Liver (tissue), 9 donors: ENCODE data around the gene ECSCR. TPM values are rescaled to one million over a fixed set of nuclear protein-coding genes. Genes with fewer than 3 reads are reported as not detected.
A peak's percentile ranks its signal among the peaks of the same experiment; 100 is the strongest.

Experiments used
- DNase-seq: peaks from one replicate; pipeline ENCODE4 v3.0.0-alpha.2; 2017; ENCODE audit warnings: low spot score
- H3K27ac ChIP-seq, 2 donors: one replicate each; pipeline ENCODE4 v1.7.0; 2013; ENCODE audit warnings: inconsistent platforms in 2 of 2, low read length in 2 of 2, control low read depth in 1 of 2, low read depth in 1 of 2, mild to moderate bottlenecking in 1 of 2
- H3K27me3 ChIP-seq, 4 donors: one replicate each; pipeline versions ENCODE4 v1.6.1 to v1.7.0; 2013; ENCODE audit warnings: low read length in 3 of 4, inconsistent platforms in 1 of 4, mild to moderate bottlenecking in 1 of 4, moderate library complexity in 1 of 4; ENCODE audit not compliant: control insufficient read depth in 4 of 4, insufficient read depth in 4 of 4
- H3K36me3 ChIP-seq, 4 donors: one replicate each; pipeline versions ENCODE4 v1.6.1 to v1.7.0; 2013; ENCODE audit warnings: low read length in 3 of 4, mild to moderate bottlenecking in 3 of 4, low read depth in 1 of 4, moderate library complexity in 1 of 4; ENCODE audit not compliant: control insufficient read depth in 4 of 4, insufficient read depth in 3 of 4
- H3K4me1 ChIP-seq, 4 donors: one replicate each; pipeline versions ENCODE4 v1.6.1 to v1.7.0; 2013; ENCODE audit warnings: low read length in 3 of 4, mild to moderate bottlenecking in 3 of 4, moderate library complexity in 1 of 4; ENCODE audit not compliant: control insufficient read depth in 4 of 4, insufficient read depth in 4 of 4
- H3K4me3 ChIP-seq, 3 donors: one replicate each; pipeline versions ENCODE4 v1.6.1 to v1.7.0; 2013; ENCODE audit warnings: low read length in 3 of 3, control low read depth in 1 of 3, low read depth in 1 of 3, mild to moderate bottlenecking in 1 of 3
- H3K9ac ChIP-seq, 2 donors: one replicate each; pipeline ENCODE4 v1.7.0; 2013; ENCODE audit warnings: low read length in 2 of 2, mild to moderate bottlenecking in 2 of 2, moderate library complexity in 2 of 2, control low read depth in 1 of 2, low read depth in 1 of 2
- H3K9me3 ChIP-seq, 4 donors: one replicate each; pipeline versions ENCODE4 v1.6.1 to v1.7.0; 2013; ENCODE audit warnings: low read length in 3 of 4; ENCODE audit not compliant: control insufficient read depth in 4 of 4
- FOXA1 ChIP-seq: IDR thresholded peaks from 2 replicates; pipeline ENCODE4 v1.6.1; 2016; ENCODE audit warnings: antibody characterized with exemption
- FOXA2 ChIP-seq: IDR thresholded peaks from 2 replicates; pipeline ENCODE4 v1.6.1; 2016; ENCODE audit warnings: antibody characterized with exemption
- GABPA ChIP-seq, 2 donors: IDR thresholded peaks in 1 of 2; conservative IDR thresholded peaks in 1 of 2; 2 replicates each; pipeline ENCODE4 v1.6.1; 2016; ENCODE audit warnings: antibody characterized with exemption in 2 of 2, mild to moderate bottlenecking in 1 of 2, moderate library complexity in 1 of 2
- HNF4A ChIP-seq, 2 donors: conservative IDR thresholded peaks; 2 replicates each; pipeline ENCODE4 v1.6.1; 2016; ENCODE audit warnings: antibody characterized with exemption in 2 of 2, mild to moderate bottlenecking in 2 of 2
- HNF4G ChIP-seq: IDR thresholded peaks from 2 replicates; pipeline ENCODE4 v1.6.1; 2016; ENCODE audit warnings: antibody characterized with exemption
- JUND ChIP-seq, 2 donors: IDR thresholded peaks; 2 replicates each; pipeline ENCODE4 v1.6.1; 2016; ENCODE audit warnings: antibody characterized with exemption in 2 of 2
- MAX ChIP-seq: IDR thresholded peaks from 2 replicates; pipeline ENCODE4 v1.6.1; 2016; ENCODE audit warnings: antibody characterized with exemption
- NR2F2 ChIP-seq: IDR thresholded peaks from 2 replicates; pipeline ENCODE4 v1.6.1; 2016; ENCODE audit warnings: antibody characterized with exemption
- RAD21 ChIP-seq, 2 donors: IDR thresholded peaks; 2 replicates each; pipeline ENCODE4 v1.6.1; 2016; ENCODE audit warnings: antibody characterized with exemption in 2 of 2, mild to moderate bottlenecking in 2 of 2
- REST ChIP-seq: IDR thresholded peaks from 2 replicates; pipeline ENCODE4 v1.6.1; 2016; ENCODE audit warnings: antibody characterized with exemption, mild to moderate bottlenecking
- RXRA ChIP-seq, 2 donors: IDR thresholded peaks; 2 replicates each; pipeline ENCODE4 v1.6.1; 2017 to 2018; ENCODE audit warnings: antibody characterized with exemption in 2 of 2, mild to moderate bottlenecking in 1 of 2
- SP1 ChIP-seq: IDR thresholded peaks from 2 replicates; pipeline ENCODE4 v1.6.1; 2018; ENCODE audit warnings: antibody characterized with exemption, mild to moderate bottlenecking
- TAF1 ChIP-seq: conservative IDR thresholded peaks from 2 replicates; pipeline ENCODE4 v1.6.1; 2016; ENCODE audit warnings: antibody characterized with exemption, mild to moderate bottlenecking
- YY1 ChIP-seq: IDR thresholded peaks from 2 replicates; pipeline ENCODE4 v1.6.1; 2016; ENCODE audit warnings: antibody characterized with exemption, mild to moderate bottlenecking
- ZBTB33 ChIP-seq: IDR thresholded peaks from 2 replicates; pipeline ENCODE4 v1.6.1; 2016; ENCODE audit warnings: antibody characterized with exemption
- WGBS: extraction: QIAGEN DNeasy Blood & Tissue Kit; methylation state at CpG from one replicate; pipeline ENCODE4 v1.1.7; 2013; 5-methylcytosine and 5-hydroxymethylcytosine counted together
- polyA plus RNA-seq, 2 donors: library from polyadenylated mRNA; stranded (reverse) in 1 of 2; unstranded in 1 of 2; fragments of 200-250 nt in 1 of 2; fragments of >200 nt in 1 of 2; fragmentation: Nextera tagmentation in 1 of 2; extraction: Ambion mirVana in 1 of 2; gene quantifications; one replicate each; pipeline versions ENCODE4 v1.2.1 to v1.2.3, GENCODE V29; 2013 to 2015
- total RNA-seq, 2 donors: library from RNA; depleted of rRNA; stranded (reverse); fragments of >200 nt; gene quantifications; one replicate each; pipeline ENCODE4 v1.2.3, GENCODE V29; 2014
- donor health status: healthy.
- donor health status: healthy.
- donor health status: healthy.
- donor health status: healthy.
- donor health status: healthy.

Gene ECSCR
- total and polyA plus RNA-seq, 4 donors: 3.2 to 4.9 (median 3.5) TPM

- Histone ChIP-seq H3K9me3 (no peaks in the 10 kb centered on the region), H3K9ac (no peak overlapping the region), H3K27ac (no peak overlapping the region), H3K27me3 (no peaks in the 10 kb centered on the region), H3K36me3 (no peaks in the 10 kb centered on the region), H3K4me1 (peaks cover 0 to 3% (median 0%) of the 10 kb centered on the region in 4 donors), H3K4me3 (no peak overlapping the region)
- 85% methylated on average over 8 of the region's 8 CpGs for WGBS
- TF ChIP-seq RAD21 (IDR thresholded peaks at IDR 0.05): no peak
- TF ChIP-seq SP1: no peak
- TF ChIP-seq NR2F2: no peak
- TF ChIP-seq HNF4G: no peak
- no peak for TF ChIP-seq GABPA (IDR thresholded peaks at IDR 0.05 in 1 of 2, conservative IDR thresholded peaks at IDR 0.05 in 1 of 2)
- no peak for TF ChIP-seq JUND (IDR thresholded peaks at IDR 0.05)
- TF ChIP-seq FOXA2: no peak
- no peak for TF ChIP-seq FOXA1
- TF ChIP-seq ZBTB33: no peak
- TF ChIP-seq TAF1: no peak
- TF ChIP-seq MAX: no peak
- no peak for TF ChIP-seq HNF4A (conservative IDR thresholded peaks at IDR 0.05)
- no peak for TF ChIP-seq YY1
- DNase-seq: no peak
Observed at GRCh38 chr5:139415221-139415861, 47.2 kb downstream of the ECSCR start.

GRCh38 chr5:139414581-139415130 lies 47.9 kb downstream of the ECSCR start:
- peak overlapping the region in 1 of 2 donors; percentile 23 for H3K27ac ChIP-seq

More at GRCh38 chr5:139414581-139415130, 47.9 kb downstream of the ECSCR start:
- peak in 1 of 2 donors; percentile 36 for TF ChIP-seq RXRA (IDR thresholded peaks at IDR 0.05)
- peak; percentile 78 for TF ChIP-seq NR2F2
- TF ChIP-seq REST: no peak
- no peak for TF ChIP-seq ZBTB33
- Histone ChIP-seq H3K4me1 (peaks cover 0 to 3% (median 0%) of the 10 kb centered on the region in 4 donors), H3K27me3 (no peaks in the 10 kb centered on the region), H3K4me3 (no peak overlapping the region), H3K9me3 (no peaks in the 10 kb centered on the region), H3K9ac (no peak overlapping the region), H3K36me3 (no peaks in the 10 kb centered on the region)
- no peak for DNase-seq
- 79% methylated on average over 9 of the region's 9 CpGs for WGBS
